Effector memory CD4-positive, alpha-beta T cell (primary cell): Measurements from ENCODE around the gene LARP1.
"Not testable (repeated sequence)": the region's sequence is repeated elsewhere in the genome, so short reads cannot be mapped to it uniquely, and the experiment has no call there.

ENCODE experiments used
- DNase-seq, 3 donors: peaks; one replicate each; pipeline ENCODE4 v3.0.0-alpha.2; 2020
- H3K27ac ChIP-seq: 2 replicates; pipeline ENCODE4 v1.7.0; 2013; ENCODE audit warnings: mild to moderate bottlenecking, low read length, moderate library complexity; ENCODE audit not compliant: insufficient read depth, poor library complexity, severe bottlenecking
- H3K27me3 ChIP-seq: replicated peaks from 2 replicates; pipeline ENCODE4 v1.7.0; 2013; ENCODE audit warnings: mild to moderate bottlenecking, low read length; ENCODE audit not compliant: insufficient read depth, control insufficient read depth, poor library complexity, severe bottlenecking
- H3K36me3 ChIP-seq: 2 replicates; pipeline ENCODE4 v1.7.0; 2013; ENCODE audit warnings: mild to moderate bottlenecking, low read length, moderate library complexity; ENCODE audit not compliant: control insufficient read depth, insufficient read depth
- H3K4me1 ChIP-seq: 2 replicates; pipeline ENCODE4 v1.7.0; 2013; ENCODE audit warnings: low read length, mild to moderate bottlenecking; ENCODE audit not compliant: control insufficient read depth, insufficient read depth, poor library complexity, severe bottlenecking
- H3K4me3 ChIP-seq: 2 replicates; pipeline ENCODE4 v1.7.0; 2013; ENCODE audit warnings: low read length, low read depth, mild to moderate bottlenecking; ENCODE audit not compliant: insufficient read depth, poor library complexity, severe bottlenecking
- H3K9me3 ChIP-seq: 2 replicates; pipeline ENCODE4 v1.7.0; 2013; ENCODE audit warnings: mild to moderate bottlenecking, low read length, moderate library complexity; ENCODE audit not compliant: control insufficient read depth

Gene LARP1

GRCh38 chr5:154734370-154735248 lies 20.6 kb upstream of the LARP1 start:
- Histone ChIP-seq H3K27me3 (no peaks in the 10 kb centered on the region), H3K36me3 (no peaks in the 10 kb centered on the region), H3K9me3 (no peaks in the 10 kb centered on the region), H3K4me1 (no peaks in the 10 kb centered on the region), H3K4me3 (no peak overlapping the region), H3K27ac (no peak overlapping the region)
- no peak for DNase-seq

- not testable (repeated sequence) for H3K9me3 ChIP-seq, H3K4me1 ChIP-seq, DNase-seq, H3K27me3 ChIP-seq, H3K4me3 ChIP-seq, H3K36me3 ChIP-seq, H3K27ac ChIP-seq
These were observed 19.8 kb upstream of the LARP1 start for GRCh38 chr5:154735362-154735761.

- not testable (repeated sequence) for H3K9me3 ChIP-seq, H3K27me3 ChIP-seq, H3K4me3 ChIP-seq, H3K27ac ChIP-seq, DNase-seq, H3K36me3 ChIP-seq, H3K4me1 ChIP-seq
These were observed 18.8 kb upstream of the LARP1 start for GRCh38 chr5:154736372-154736771.

- Histone ChIP-seq H3K27me3 (no peaks in the 10 kb centered on the region), H3K27ac (no peak overlapping the region), H3K4me1 (no peaks in the 10 kb centered on the region), H3K4me3 (no peak overlapping the region), H3K9me3 (no peaks in the 10 kb centered on the region), H3K36me3 (no peaks in the 10 kb centered on the region)
- no peak for DNase-seq
These were observed 17.4 kb upstream of the LARP1 start for GRCh38 chr5:154737667-154738320.

- Histone ChIP-seq H3K27ac (no peak overlapping the region), H3K9me3 (no peaks in the 10 kb centered on the region), H3K27me3 (no peaks in the 10 kb centered on the region), H3K36me3 (no peaks in the 10 kb centered on the region), H3K4me1 (no peaks in the 10 kb centered on the region), H3K4me3 (no peak overlapping the region)
- DNase-seq: no peak
These were observed 14.7 kb upstream of the LARP1 start for GRCh38 chr5:154740483-154740882.

GRCh38 chr5:154740957-154741356 lies 14.2 kb upstream of the LARP1 start:
- Histone ChIP-seq H3K27ac (no peak overlapping the region), H3K27me3 (no peaks in the 10 kb centered on the region)
- DNase-seq: no peak

GRCh38 chr5:154741415-154741814 lies 13.8 kb upstream of the LARP1 start:
- H3K27ac ChIP-seq: no peak overlapping the region

More at GRCh38 chr5:154740957-154741356, 14.2 kb upstream of the LARP1 start:
- Histone ChIP-seq H3K4me1 (no peaks in the 10 kb centered on the region), H3K9me3 (no peaks in the 10 kb centered on the region), H3K4me3 (no peak overlapping the region), H3K36me3 (no peaks in the 10 kb centered on the region)

GRCh38 chr5:154743812-154744211 lies 11.4 kb upstream of the LARP1 start:
- DNase-seq: no peak
- no peaks in the 10 kb centered on the region for H3K36me3 ChIP-seq
- H3K4me1 ChIP-seq: no peaks in the 10 kb centered on the region
- H3K27me3 ChIP-seq: no peaks in the 10 kb centered on the region
- no peak overlapping the region for H3K4me3 ChIP-seq
- H3K27ac ChIP-seq: no peak overlapping the region
- no peaks in the 10 kb centered on the region for H3K9me3 ChIP-seq

More at GRCh38 chr5:154741415-154741814, 13.8 kb upstream of the LARP1 start:
- Histone ChIP-seq H3K27me3 (no peaks in the 10 kb centered on the region), H3K36me3 (no peaks in the 10 kb centered on the region), H3K4me1 (no peaks in the 10 kb centered on the region), H3K4me3 (no peak overlapping the region), H3K9me3 (no peaks in the 10 kb centered on the region)
- DNase-seq: no peak

GRCh38 chr5:154745349-154745748 lies 9.8 kb upstream of the LARP1 start:
- DNase-seq: no peak
- H3K27ac ChIP-seq: no peak overlapping the region
- no peaks in the 10 kb centered on the region for H3K36me3 ChIP-seq
- no peak overlapping the region for H3K4me3 ChIP-seq
- H3K9me3 ChIP-seq: no peaks in the 10 kb centered on the region
- H3K4me1 ChIP-seq: no peaks in the 10 kb centered on the region
- H3K27me3 ChIP-seq: no peaks in the 10 kb centered on the region

GRCh38 chr5:154749491-154749890 lies 5.7 kb upstream of the LARP1 start:
- no peak overlapping the region for H3K4me3 ChIP-seq
- H3K27me3 ChIP-seq: no peaks in the 10 kb centered on the region
- peaks cover 9% of the 10 kb centered on the region for H3K4me1 ChIP-seq
- no peaks in the 10 kb centered on the region for H3K36me3 ChIP-seq
- no peak overlapping the region for H3K27ac ChIP-seq
- DNase-seq: no peak
- H3K9me3 ChIP-seq: no peaks in the 10 kb centered on the region
